Bone marrow (tissue), 2 donors: Measurements from ENCODE around the gene RPP38.

Experiments
- DNase-seq, 2 donors: peaks; one replicate each; lab custom pipeline; 2025; lab: John Stamatoyannopoulos, UW

The RPP38 gene, protein sequence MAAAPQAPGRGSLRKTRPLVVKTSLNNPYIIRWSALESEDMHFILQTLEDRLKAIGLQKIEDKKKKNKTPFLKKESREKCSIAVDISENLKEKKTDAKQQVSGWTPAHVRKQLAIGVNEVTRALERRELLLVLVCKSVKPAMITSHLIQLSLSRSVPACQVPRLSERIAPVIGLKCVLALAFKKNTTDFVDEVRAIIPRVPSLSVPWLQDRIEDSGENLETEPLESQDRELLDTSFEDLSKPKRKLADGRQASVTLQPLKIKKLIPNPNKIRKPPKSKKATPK

DNA sequence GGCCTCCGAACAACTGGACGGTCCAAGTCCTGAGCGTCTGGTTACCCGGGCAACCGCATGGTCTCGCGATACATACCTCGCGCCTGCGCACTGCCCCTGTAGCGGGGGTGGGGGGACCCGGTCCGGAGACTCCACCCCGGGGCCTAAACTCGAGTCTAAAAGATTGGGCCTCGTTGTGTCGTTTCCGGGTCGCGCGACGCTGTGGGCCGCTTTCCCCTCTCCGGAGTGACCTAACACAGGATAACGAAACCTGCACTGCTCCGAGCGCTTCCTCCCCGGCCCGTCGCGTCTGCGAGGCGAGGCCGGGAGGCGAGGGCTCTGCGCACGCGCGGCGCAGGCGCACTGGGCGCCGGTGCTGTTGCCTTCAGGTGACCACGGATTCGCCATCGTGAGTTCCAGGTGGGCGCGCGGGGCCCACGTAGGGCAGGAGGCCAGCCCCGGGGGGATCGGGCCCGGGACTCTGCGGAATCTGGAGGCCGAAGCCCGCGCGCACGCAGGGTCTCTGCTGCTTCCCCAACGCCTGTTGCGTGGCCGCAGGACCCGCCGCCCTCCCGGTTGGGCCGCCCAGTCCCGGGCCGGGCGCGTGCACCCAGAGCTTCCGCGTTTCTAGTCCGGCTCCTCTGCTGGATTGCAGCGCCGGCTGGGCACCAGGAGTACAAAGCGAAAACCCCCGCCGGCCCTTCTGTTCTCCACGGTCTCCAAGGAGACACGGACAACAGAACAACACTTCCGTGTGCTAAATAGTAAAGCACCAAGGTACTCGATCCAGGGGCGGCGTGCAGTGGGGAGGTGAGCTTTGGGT is at the start of gene RPP38:
RPP38 (plus strand) TSS at position 345 of the 802 bp plus-strand sequence. CDS start 5,960 bp downstream, outside the sequence.
- peak; percentile 84 to 99 for DNase-seq

GRCh38 chr10:15049533-15049932 is 47.6 kb upstream of the RPP38 start:
- DNase-seq: no peak

DNA sequence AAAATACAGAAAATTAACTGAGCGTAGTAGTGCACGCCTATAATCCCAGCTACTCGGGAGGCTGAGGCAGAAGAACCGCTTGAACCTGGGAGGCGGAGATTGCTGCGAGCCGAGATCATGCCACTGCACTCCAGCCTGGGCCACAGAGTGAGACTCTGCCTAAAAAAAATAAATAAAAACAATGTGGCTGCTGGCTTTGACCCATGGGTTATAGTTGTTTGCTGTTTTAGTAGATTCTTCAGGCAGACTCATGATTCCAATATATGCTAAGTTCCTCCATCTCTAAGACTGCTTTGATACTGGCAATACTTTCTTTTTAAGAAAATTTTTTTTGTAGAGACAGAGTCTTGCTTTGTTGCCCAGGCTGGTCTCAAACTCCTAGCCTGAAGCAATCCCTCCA is 45.0 kb upstream of the RPP38 start:
- no peak for DNase-seq

DNA sequence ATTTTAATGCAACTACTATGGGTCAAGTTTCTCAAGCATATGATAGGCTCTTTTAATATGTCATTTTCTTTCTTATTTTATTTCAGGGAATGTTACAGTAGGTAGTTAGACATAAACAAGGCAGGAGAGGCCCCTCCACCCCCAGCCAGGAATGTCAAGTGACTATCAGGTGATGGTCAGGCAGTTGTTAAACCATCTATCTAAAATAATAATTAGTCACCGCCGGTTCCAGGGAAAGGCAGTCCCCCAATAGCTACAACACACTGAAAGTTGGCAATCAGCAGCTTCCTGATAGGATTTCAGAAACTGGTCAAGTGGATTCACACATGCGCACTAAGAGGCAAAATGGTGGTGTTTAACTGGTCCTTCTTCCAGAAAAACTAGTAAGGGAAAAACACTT is 44.1 kb upstream of the RPP38 start:
- DNase-seq: no peak

GRCh38 chr10:15058689-15059088 is 38.5 kb upstream of the RPP38 start:
- no peak for DNase-seq

GRCh38 chr10:15059914-15060313 is 37.2 kb upstream of the RPP38 start:
- no peak for DNase-seq

- no peak for DNase-seq
These were observed 36.5 kb upstream of the RPP38 start for GRCh38 chr10:15060638-15061037.

GRCh38 chr10:15067154-15067553 is 30.0 kb upstream of the RPP38 start:
- no peak for DNase-seq

DNA sequence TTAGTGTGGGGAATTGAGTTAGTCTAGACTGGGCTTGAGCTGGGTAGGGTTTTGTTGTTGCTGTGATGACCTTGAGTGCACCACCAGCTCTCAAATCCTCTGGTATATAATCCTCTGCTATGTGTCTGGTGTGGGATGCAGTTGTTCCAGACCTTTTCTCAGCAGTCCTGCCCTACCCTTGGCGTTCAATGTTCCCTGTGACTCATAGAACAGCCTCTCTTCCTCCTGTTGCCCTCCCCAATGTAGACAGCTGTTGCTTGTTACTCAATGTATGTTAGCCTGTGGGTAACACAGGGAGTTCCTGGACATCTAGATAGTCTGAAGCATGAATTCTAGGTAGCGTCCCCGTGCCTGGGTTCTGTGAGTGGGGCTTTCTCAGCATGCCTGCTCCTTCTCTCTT is 28.4 kb upstream of the RPP38 start:
- DNase-seq: no peak

DNA sequence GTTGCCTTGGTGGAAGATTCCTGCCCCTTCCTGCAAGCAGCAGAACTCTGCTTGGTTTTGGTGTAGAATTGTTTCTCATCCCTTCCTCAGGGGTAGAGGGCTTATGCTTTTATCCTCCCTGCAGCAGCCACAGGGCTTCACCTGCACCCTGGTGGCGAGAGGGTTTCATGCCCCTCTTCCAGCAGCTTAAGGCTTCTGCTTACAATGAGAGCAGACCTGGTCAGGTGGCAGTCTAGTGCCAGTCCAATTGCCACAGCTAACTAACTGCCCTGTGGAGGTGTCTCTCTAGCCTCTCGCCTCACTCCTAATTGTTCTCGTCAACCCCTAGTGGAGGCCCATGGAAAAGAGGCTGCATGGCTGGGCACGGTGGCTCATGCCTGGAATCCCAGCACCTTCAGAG is 27.9 kb upstream of the RPP38 start:
- no peak for DNase-seq

DNA sequence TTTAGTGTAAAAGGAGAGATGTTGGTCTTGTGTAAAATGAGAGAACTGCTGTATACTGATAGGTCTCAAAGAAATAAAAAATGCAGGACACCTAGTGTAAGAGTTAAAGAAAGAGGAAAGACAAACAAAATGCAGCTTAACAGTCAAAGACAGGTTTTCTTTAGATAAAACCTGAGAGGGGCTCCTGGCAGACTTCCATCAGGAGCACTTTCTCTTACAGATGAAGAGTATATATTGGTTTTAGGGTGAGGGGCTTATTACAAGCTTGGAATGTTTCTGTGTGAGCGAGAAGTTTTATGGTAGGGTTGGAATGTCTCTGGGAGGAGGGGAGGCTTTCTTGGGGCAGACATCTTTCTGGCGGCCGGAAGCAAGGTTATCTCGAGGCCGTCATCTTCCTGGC is 24.8 kb upstream of the RPP38 start:
- DNase-seq: no peak

- no peak for DNase-seq
These were observed 21.7 kb upstream of the RPP38 start for GRCh38 chr10:15075421-15075820.

DNA sequence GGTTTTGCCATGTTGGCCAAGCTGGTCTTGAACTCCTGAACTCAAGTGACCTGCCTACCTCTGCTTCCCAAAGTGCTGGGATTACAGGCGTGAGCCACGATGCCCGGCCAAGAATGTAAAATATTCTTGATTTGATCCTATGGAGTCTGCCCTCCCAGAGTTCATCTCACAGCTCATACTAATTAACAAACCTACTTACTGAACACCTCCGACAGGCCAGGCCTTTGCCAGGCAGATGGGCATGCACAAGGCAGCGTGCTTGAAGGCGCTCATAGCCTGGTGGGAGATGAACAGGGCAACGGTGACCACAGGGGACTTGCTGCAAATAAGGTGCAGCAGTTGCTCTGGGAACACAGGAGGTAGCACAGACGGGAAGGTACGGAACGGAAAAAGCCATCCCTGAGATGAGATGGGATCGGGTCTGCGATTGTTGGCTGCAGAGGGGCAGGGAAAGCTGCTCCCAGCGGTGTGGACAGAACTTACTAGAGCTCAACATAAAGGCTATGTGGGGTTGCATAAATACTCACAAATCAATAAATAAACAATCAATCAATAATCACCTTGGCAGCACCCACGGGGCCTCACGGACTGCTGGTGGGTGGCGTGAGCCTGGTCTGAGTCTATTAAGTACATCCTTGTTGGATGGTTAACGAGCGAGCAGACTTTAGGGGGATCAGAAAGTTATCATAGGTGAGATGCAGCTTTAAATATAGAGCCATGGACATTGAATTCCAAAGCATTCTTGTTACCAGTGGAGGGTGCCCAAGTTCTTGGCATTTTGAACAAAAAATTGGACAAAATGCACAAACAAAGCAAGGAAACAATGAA is 13.3 kb upstream of the RPP38 start:
- no peak for DNase-seq

DNA sequence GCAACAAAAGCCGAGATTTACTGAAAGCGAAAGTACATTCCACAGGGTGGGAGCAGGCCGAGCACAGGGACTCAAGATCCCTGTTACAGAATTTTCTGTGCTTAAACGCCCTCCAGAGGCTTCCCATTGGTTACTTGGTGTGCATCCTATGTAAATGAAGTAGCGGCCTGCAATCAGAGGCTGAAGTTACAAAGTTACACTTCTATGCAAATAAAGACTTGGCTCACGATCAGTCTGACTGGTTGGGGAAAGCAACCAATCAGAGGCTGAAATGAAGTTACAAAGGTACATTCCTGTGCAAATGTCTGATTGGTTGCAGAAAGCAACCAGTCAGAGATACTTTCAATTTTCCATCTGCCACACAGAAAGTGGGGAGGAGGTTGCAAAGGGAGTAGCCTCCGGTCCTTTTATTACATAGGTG is 12.6 kb upstream of the RPP38 start:
- no peak for DNase-seq

- DNase-seq: peak; percentile 19 to 44
These were observed 8.5 kb upstream of the RPP38 start, which contains the start of gene ACBD7 for GRCh38 chr10:15088428-15089261. Gene ACBD7 (minus strand): TSS chr10:15088776. CDS start chr10:15088728, 48 bp downstream.

DNA sequence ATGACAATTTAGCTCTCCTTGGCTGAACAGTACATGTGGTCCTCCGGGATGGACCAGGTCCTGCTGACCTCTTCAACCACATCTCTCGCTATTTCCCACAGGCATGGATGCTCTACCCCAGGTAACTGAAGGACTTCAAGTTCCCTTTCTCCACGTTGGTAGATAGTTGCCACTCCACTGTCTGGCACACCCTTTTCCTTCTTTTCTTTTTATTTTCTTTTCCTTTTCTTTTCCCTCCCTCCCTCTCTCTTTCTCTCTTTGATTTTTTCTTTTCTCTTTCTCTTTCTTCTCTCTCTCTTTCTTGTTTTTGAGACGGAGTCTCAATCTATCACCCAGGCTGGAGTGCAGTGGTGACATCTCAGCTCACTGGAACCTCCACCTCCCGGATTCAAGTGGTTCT is 5.7 kb upstream of the RPP38 start:
- no peak for DNase-seq

DNA sequence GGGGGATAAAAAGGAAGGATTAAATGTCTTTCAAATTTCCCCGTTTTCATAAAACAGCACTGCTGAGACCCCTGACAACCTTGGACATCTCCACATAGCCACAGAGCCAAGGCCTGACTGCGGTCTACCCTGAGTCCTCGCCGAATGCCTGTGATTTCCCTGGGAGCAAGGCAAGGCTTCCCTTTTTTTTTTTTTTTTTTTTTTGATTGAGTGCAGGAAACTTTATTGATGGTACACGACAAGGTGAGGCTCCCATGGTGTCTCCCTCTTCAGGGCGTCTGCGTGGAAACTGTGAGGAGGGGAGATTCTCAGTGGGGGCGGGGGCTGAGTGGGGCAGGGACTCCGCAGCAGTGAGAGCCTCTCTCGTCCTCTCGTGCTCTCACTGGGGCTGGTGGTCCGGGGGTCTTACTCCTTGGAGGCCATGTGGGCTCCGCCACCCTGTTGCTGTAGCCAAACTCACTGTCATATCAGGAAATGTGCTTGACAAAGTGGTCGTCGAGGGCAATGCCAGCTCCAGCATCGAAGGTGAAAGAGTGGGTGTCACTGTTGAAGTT is 4.2 kb upstream of the RPP38 start:
- DNase-seq: no peak

- no peak for DNase-seq
These were observed 519 bp upstream of the RPP38 start for GRCh38 chr10:15096661-15097010.

DNA sequence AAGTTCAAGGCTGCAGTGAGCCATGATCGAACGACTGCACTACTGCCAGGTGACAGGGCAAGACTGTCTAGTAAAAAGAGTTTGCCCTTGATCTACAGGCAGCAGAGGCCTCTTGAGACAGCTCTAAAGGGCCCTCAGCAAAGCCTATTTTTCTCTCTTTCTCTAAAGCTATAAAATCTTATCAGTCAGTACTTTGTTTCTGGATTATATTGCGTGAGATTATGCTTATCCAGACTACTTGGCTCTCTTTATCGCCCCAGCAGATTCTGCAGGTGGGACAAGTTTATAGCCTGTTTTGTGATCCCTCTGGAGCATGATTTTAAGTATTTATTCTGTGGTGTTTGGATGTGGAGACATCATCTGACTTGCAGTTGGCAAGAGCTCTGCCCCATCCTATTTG is 2.7 kb downstream of the RPP38 start:
- DNase-seq: no peak

DNA sequence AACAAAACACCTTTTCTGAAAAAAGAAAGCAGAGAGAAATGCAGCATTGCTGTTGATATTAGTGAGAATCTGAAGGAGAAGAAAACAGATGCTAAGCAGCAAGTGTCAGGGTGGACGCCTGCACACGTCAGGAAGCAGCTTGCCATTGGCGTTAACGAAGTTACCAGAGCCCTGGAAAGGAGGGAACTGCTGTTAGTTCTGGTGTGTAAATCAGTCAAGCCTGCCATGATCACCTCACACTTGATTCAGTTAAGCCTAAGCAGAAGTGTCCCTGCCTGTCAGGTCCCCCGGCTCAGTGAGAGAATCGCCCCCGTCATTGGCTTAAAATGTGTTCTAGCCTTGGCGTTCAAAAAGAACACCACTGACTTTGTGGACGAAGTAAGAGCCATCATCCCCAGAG is 6.4 kb downstream of the RPP38 start:
- no peak for DNase-seq

DNA sequence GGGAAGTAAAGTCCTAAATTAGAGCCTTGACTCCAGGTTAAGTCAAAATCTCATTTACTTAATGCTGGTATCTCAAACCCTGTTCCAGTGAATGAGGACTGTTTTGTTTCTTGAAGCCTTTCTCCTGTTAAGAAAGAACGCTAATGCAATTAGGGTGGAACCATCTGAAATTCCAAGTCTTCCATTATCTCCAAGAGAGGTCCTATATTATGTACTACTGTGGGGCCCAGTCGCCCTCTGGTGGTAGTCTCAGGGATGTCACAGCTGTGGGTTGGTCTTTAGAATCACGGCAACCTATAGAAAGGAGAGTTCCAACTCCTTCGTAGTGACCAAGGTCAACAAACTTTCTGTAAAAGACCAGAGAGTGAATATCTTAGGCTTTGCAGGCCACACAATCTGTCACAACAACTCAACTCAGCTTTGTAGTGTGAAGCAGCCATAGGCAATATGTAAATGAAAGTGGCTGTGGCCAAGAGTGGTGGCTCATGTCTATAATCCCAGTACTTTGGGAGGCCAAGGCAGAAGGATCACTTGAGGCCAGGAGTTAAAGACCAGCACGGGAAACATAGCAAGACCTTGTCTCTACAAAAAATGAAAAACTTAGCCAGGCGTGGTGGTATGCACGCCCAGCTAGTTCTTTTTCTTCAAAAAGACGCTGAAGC is 9.3 kb downstream of the RPP38 start:
- DNase-seq: peak; percentile 10 to 47
